Osteocyte (in vitro differentiated cells): Measurements from ENCODE around the gene ASL. TPM values are rescaled to one million over a fixed set of nuclear protein-coding genes. Genes with fewer than 3 reads are reported as not detected.
"Not testable (repeated sequence)": the region's sequence is repeated elsewhere in the genome, so short reads cannot be mapped to it uniquely, and the experiment has no call there.

Experiments
- DNase-seq: peaks from one replicate; pipeline ENCODE4 v3.0.0; 2021; ENCODE audit warnings: mixed read lengths; ENCODE audit not compliant: unreplicated experiment; ENCODE audit errors: extremely low spot score
- H3K27ac Mint-ChIP-seq: one replicate; pipeline ENCODE4 v1.8.0; 2021; ENCODE audit warnings: mild to moderate bottlenecking, mixed read lengths; ENCODE audit not compliant: unreplicated experiment
- H3K27me3 Mint-ChIP-seq: one replicate; pipeline ENCODE4 v1.8.0; 2021; ENCODE audit warnings: mixed read lengths; ENCODE audit not compliant: unreplicated experiment
- H3K36me3 Mint-ChIP-seq: one replicate; pipeline ENCODE4 v1.8.0; 2021; ENCODE audit warnings: mixed read lengths; ENCODE audit not compliant: unreplicated experiment
- H3K4me1 Mint-ChIP-seq: one replicate; pipeline ENCODE4 v1.8.0; 2021; ENCODE audit warnings: mixed read lengths; ENCODE audit not compliant: unreplicated experiment
- H3K4me3 Mint-ChIP-seq: one replicate; pipeline ENCODE4 v1.8.0; 2021; ENCODE audit warnings: mild to moderate bottlenecking, moderate library complexity, mixed read lengths; ENCODE audit not compliant: unreplicated experiment
- H3K9me3 Mint-ChIP-seq: one replicate; pipeline ENCODE4 v1.8.0; 2021; ENCODE audit warnings: mixed read lengths; ENCODE audit not compliant: unreplicated experiment
- total RNA-seq: library from RNA; stranded (reverse); gene quantifications from 2 replicates; pipeline ENCODE4 v1.2.1, GENCODE V29; 2021
- TF ChIP-seq, protein P1 (sequence below): fragments of 200-600 bp; sonication (generic); IDR thresholded peaks from 2 replicates; pipeline ENCODE4 v1.5.0; 2021; ENCODE audit warnings: antibody characterized with exemption, mild to moderate bottlenecking, moderate library complexity

ASL gene
- total RNA-seq, 1 donor from 2014 or later = 23.3 TPM

DNA sequence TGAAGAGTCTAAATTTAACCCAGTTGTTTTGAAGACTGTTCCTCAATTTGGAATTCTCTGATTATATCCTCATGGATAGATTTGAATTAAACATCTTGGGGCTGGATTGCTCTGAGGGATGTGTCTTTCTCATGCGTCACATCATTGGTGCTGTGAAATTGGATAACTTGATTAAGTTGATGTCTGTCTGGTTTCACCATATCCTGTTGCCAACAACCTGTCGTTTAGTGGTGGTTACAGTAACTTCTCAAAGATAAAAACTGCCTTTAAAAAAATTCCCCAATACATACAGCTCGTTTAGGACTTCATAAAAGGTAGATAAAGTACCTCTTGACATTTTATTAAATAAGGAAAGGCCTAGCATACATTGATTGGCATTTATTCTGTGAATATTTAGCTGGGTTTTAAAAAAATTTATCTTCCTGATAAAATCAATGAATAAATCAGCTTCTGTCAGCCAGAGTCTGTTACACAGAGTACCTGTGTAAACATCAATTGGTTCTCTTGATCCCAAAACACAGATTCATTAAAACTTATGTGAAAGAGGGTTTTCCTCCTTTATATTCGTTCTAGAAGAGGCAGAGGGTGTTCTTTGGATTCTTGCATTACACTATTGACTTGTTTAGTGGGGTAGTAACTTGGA lies 49.6 kb downstream of the ASL start:
- no peak overlapping the region for H3K27ac Mint-ChIP-seq
- H3K9me3 Mint-ChIP-seq = no peaks in the 10 kb centered on the region
- no peak for DNase-seq
- TF ChIP-seq, protein P1, sequence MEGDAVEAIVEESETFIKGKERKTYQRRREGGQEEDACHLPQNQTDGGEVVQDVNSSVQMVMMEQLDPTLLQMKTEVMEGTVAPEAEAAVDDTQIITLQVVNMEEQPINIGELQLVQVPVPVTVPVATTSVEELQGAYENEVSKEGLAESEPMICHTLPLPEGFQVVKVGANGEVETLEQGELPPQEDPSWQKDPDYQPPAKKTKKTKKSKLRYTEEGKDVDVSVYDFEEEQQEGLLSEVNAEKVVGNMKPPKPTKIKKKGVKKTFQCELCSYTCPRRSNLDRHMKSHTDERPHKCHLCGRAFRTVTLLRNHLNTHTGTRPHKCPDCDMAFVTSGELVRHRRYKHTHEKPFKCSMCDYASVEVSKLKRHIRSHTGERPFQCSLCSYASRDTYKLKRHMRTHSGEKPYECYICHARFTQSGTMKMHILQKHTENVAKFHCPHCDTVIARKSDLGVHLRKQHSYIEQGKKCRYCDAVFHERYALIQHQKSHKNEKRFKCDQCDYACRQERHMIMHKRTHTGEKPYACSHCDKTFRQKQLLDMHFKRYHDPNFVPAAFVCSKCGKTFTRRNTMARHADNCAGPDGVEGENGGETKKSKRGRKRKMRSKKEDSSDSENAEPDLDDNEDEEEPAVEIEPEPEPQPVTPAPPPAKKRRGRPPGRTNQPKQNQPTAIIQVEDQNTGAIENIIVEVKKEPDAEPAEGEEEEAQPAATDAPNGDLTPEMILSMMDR = no peak
- H3K4me3 Mint-ChIP-seq = no peak overlapping the region
- H3K36me3 Mint-ChIP-seq = no peaks in the 10 kb centered on the region
- peaks cover 13% of the 10 kb centered on the region for H3K4me1 Mint-ChIP-seq
- H3K27me3 Mint-ChIP-seq = no peaks in the 10 kb centered on the region

DNA sequence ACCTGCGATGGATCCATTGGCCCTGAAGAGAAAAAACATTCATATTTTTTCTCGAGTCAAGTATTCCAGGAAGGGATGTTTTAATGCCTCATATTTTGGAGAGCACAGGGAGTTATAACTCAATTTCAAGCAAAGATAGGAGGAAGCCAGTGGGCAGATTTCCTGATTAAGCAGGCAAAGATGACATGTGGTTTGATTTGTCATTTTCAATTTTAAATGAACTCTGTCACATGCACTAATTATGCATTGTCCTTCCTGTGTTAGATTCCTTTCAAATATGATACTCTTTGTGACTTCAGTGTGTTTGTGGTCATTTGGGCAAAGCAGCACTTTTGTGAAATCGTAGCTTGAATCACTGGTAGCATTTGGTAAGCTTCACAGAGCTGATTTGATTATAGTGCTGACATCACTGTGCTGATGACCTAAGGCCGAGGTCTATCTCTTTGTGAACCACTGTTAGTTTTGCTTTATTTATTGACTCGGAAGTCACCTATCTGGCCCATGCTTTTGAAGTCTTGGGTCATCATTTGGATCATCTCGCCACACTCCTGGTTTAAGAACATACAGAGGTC lies 50.2 kb downstream of the ASL start:
- not testable (repeated sequence) for H3K36me3 Mint-ChIP-seq, H3K9me3 Mint-ChIP-seq, DNase-seq, H3K4me3 Mint-ChIP-seq, H3K27me3 Mint-ChIP-seq, H3K27ac Mint-ChIP-seq
- peaks cover 13% of the 10 kb centered on the region for H3K4me1 Mint-ChIP-seq

DNA sequence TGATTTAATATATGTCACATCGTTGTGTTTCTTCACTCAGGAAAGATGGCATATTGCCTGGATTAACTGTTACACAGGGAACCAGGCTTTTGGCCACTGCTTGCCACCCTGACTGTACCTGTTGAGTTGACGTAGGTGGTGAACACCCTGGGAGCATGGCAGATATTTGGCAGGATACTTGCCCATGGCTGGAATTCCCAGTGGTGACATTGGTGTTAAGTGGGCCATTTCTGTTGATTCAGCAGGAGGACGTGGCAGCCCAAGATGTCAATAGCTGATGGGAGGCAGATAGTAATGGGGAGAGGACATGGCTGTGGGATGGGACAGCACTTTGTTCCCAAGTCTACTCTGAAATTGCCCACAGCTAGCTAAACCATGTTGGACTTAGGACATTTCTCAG lies 51.6 kb downstream of the ASL start:
- H3K27me3 Mint-ChIP-seq, H3K27ac Mint-ChIP-seq, H3K4me3 Mint-ChIP-seq, H3K9me3 Mint-ChIP-seq, DNase-seq, H3K36me3 Mint-ChIP-seq: not testable (repeated sequence)
- H3K4me1 Mint-ChIP-seq = peaks cover 13% of the 10 kb centered on the region

DNA sequence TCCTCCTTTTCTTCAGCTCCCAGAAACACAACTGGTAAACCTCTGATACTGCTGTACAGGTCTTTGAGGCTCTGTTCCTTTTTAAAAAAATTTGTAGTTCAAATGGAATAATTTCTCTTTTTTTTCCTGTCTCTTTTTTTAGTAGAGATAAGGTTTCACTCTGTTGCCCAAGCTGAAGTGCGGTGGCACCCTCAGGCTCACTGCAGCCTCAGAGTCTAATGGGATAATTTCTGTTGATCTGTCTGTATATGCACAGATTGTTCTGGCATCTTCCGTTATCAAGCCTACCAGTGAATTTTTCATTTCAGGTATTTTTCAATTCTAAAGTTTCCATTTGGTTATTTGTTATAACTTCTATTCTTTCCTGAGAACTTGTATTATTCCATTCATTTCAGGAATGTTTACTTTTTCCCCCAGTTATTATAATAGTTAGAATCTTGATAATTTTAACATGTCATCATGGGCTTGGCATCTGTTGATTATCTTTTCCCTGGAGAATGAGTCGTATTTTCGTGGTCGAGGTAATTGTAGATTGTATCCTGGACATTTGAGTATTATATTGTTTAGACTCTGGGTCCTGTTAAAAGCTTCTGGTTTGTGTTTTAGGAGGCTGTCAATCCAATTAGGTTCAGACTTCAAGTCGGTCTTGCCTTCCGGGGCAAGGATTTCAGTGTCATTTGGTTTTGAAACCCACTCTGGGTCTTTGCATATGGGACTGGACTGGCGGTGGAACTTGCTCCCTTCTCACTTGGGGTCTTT lies 63.6 kb downstream of the ASL start:
- Mint-ChIP-seq H3K4me1 (peaks cover 17% of the 10 kb centered on the region), H3K9me3 (no peaks in the 10 kb centered on the region), H3K27me3 (no peaks in the 10 kb centered on the region), H3K27ac (peak overlapping the region; percentile 68), H3K4me3 (no peak overlapping the region), H3K36me3 (peaks cover 41% of the 10 kb centered on the region)
- TF ChIP-seq, protein P1 = no peak
- no peak for DNase-seq

DNA sequence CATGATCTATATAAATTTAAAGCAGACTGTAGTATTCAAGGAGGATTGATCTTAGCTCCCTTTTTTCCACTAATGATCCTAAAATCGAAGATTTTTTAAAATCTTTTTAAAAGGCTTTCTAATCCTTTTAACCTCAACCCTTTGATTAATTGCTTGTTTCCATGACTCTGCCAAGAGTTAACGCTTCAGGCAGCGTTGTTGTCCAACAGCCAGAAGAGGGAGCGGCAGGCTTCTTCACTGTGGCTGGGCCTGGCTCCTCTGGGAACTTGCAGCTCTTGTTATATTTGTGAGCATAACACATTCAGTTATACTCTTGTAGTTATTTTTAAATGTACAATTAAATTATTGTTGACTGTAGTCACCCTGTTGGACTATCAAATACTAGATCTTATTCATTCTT lies 65.3 kb downstream of the ASL start:
- Mint-ChIP-seq H3K27ac (peak overlapping the region; percentile 33), H3K36me3 (peaks cover 36% of the 10 kb centered on the region), H3K4me3 (no peak overlapping the region), H3K9me3 (no peaks in the 10 kb centered on the region), H3K27me3 (no peaks in the 10 kb centered on the region), H3K4me1 (peaks cover 25% of the 10 kb centered on the region)
- TF ChIP-seq, protein P1 = peak; percentile 64
- DNase-seq = no peak

DNA sequence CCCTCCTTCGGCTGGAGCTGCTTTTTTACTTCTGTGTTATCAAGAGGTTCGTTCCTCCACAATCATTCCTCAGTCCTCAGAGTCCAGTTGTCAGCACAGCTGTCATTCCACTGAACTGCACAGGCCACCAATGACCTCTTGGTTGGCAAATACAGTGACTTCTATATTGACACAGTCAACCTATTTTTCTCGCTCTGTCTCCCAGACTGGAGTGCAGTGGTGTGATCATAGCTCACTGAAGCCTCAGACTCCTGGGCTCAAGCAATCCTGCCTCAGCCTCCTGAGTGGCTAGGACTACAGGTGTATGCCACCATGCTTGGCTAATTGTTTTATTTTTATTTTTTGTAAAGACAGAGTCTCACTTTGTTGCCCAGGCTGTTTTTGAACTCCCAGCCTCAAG lies 66.7 kb downstream of the ASL start:
- no peak for DNase-seq
- TF ChIP-seq, protein P1 = no peak
- peaks cover 37% of the 10 kb centered on the region for H3K4me1 Mint-ChIP-seq
- no peaks in the 10 kb centered on the region for H3K27me3 Mint-ChIP-seq
- H3K4me3 Mint-ChIP-seq = no peak overlapping the region
- H3K9me3 Mint-ChIP-seq = no peaks in the 10 kb centered on the region
- no peak overlapping the region for H3K27ac Mint-ChIP-seq
- peaks cover 42% of the 10 kb centered on the region for H3K36me3 Mint-ChIP-seq
